DMS153 treated with DMSO at 0.1 percent for 48 hours (cell line): ENCODE results near the gene LRBA.

Source experiments
- DNase-seq: peaks from one replicate; lab custom pipeline; 2025; ENCODE audit not compliant: unreplicated experiment; lab: John Stamatoyannopoulos, UW

The LRBA gene

DNA sequence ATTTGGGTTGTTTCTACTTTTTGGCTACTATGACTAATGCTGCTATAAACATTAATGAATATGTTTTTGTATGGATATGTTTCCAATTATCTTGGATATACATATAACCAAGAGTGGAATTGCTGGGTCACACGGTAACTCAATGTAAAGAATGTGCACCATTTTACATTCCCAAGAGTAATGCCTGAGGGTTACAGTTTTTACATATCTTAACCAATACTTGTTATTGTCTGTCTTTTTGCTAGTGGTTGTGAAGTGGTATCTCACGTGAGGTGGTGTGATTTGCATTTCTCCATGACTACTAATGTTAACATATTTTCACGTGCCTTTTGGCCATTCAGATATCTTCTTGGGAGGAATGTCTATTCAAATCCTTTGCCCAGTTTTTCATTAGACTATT is 633.5 kb downstream of the LRBA start:
- no peak for DNase-seq

DNA sequence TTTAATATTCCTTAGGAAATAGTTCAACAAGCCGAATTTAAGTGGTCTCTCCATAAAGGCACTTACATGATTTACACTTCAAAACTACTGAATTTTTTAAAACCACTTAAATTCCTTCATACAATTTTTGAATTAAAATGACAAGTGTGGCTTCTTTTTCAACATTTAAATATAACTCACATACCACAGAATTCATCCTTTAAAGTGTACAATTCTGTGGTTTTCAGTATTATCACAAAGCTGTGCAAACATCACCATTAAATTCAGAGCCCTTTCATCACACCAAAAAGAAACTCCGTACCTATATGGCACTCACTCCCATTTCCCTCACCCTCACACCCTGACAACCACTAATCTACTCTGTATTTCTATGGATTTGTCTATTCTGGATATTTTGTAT is 634.0 kb downstream of the LRBA start:
- DNase-seq, result no peak

DNA sequence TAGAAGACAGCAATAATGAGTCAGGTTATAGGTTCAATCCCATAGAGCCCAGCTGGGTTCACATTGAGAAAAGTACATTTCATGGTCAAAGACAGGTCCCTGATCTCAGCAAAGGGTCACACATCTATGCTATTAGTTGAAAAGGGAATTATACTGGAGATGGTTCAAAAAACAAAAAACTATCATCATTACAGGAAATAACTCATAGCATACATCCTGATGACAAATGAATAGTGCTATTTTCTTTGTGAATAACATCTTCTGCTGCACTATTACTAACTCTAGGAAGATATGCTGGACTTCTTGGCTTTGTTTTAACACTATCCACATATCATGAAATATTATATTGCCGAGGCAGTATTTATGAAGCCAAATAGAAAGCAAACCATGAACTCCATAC is 635.6 kb downstream of the LRBA start:
- DNase-seq, result no peak

DNA sequence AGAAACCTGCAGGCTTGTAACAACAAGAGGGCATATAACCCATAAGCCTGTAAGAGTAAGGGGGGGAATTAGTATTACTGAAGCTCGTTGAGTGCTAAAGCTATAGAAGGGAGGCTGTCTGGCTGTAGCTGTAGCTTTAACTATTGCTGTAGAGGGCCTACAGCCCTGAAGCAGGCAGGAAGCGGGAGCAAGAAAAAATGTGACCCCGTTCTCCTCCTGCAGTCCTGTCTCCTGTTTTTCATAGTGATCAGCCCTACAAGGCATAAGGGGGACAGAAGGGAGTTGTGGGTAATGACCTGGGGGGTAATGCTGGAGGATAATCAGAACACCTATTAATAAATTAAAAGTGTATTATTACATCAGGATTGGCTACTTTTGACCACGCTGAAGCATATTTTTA is 640.1 kb downstream of the LRBA start:
- no peak for DNase-seq

DNA sequence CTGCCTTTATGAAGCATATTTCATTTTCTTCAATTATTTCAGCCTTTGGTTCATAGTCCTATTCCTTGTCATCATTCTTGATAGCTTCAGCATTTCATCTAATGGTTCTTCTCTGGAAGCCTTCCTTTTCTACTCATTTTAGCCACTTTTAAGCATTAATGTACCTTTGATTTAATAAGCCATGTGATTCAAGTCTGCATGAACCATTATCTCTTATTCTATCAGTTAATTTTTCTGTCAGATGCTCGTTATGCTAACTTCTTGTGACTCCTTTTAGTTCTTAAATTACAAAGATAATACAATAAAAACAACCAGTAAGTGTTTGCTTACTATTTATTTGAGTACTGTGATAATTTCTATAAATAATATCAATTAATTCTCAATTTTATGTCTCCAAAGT is 643.2 kb downstream of the LRBA start:
- no peak for DNase-seq

DNA sequence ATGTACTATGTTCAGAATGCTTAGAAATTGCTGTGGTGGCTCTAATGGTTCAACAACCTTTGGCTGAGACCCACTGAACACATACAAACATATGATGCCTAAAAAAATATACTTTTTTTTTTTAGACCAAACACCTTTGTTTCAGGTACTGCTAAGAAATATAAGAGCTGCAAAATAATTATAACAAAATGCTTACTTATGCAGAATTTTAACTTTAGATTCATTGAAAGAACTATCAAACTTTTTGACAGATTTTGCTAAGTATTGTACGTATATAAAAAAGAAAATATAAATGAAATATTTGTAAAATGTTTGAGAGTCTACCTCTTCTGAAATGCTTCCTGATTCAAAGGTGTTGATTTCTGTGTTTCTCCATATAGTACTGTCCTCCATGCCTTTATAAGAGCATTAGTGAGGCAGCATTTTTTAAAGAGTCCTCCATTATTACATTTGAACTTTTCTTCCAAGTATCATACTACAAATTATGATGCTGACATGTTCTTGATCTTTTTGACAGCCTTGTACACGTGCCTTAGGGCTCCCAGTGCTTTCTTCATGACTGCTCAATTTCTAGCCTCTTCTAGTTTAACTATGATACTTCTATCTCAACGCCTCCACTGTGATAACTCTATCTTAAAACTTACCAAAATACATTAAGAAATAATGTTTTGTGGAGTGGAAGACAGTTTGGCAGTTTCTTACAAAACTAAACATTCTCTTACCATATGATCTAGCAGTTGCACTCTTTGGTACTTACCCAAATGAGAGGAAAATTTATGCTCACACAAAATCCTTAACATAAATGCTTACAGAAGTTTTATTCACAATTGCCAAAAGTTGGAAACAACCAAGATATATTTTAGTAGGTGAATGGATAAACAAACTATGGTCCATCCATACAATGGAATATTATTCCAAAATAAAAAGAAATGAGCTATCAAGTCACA is 645.4 kb downstream of the LRBA start:
- DNase-seq, result no peak

DNA sequence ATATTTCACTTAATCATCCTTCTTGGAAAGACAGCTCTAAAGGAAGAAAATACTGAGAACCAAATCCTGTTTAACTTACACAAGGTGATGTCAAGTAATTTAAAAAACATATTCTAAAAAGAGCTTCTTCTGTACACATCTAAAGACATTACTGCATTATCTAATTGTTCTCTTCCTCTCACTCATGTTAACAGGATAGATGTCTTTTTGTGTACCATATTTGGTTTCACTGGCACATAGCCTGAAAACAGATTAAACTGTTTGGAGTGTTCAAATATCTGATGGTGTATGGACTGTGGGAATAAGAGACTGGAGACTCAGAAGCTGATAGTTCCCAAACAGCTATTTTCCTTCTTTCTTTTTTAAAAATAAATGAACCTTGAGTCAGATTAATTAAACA is 646.4 kb downstream of the LRBA start:
- peak; percentile 56 for DNase-seq

DNA sequence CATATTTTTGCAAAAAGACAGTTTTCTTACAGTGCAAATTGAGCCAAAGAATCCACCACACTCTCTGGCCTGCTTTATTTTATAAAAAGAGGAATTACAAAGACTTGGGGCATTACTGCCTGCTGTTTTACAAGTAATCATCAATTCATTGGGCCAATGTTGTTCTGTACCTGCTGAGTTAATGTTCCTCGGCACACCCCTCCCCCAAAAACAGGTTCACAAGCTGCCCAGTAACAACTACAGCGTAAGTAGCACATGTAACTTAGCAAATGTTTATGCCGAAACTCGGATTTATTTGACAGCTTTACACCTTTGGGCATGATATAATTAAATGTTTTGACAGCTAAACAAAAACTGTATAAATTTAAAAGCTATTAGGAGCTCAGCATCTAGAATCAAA is 647.8 kb downstream of the LRBA start:
- DNase-seq, result no peak

DNA sequence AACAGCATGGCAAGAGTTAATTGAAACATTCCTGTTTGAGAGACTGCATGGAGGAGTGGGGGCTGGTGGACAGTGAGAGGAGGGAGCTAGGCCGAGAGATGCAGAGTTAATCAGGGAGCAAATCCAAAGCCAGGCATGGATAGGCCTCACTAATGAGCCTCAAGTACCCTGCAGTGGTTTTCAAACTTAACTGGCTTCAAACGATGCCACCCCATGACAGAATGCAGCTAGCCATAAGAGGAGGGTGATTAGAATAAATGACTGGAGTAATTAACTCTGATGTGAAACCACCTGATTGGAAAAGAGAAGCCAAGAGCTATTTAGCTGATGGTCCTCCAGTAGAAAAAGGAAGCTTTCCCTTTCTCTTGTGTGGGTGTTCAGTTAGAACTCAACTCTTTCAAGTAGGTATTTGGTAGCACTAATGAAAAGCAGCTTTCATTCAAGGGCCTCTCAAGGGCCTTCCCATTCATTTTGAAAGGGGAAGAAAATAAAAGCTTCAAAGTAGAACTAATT is 648.5 kb downstream of the LRBA start:
- DNase-seq, result peak; percentile 80

DNA sequence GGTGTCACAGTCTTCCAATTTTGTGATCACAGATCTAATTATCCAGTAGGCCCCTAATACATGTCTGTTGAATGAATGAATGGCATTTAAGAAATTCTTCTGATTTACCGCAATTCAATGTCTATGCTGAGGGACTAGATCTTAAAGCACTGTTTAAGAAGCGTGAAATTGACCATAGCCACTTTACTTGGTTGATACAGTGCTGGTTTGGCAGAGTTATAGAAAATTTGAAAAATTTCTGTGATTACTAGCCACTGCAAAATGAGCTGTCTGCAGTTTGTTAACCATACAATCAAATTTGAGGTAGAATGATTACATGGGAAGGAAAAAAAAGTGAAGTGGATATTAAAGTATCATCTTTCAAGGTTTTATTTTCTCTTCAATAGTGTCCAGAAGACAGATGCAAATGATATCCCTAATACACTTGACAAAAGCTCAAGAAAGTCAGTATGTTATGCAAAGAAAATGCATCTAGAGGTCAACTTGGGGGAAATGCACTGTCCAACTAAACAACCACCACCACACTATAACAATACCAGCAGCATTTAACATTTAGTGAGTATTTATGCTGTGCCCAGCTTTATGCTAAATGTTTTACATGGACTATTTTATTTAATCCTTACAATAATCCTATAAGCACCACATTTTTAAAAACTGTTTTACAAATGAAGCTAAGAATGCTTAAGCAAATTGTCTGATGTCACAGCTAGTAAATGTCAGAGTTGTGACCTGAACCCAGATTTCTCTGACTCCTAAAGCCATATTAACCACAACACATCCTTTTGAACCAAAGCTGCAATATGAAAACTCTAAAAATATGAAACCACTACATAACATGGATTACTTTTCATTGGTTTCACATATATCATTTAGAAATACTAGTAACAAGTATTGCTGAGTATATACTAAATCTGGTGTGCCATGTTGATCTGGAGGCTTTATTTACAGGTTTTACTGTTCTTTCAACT is 651.1 kb downstream of the LRBA start:
- no peak for DNase-seq

DNA sequence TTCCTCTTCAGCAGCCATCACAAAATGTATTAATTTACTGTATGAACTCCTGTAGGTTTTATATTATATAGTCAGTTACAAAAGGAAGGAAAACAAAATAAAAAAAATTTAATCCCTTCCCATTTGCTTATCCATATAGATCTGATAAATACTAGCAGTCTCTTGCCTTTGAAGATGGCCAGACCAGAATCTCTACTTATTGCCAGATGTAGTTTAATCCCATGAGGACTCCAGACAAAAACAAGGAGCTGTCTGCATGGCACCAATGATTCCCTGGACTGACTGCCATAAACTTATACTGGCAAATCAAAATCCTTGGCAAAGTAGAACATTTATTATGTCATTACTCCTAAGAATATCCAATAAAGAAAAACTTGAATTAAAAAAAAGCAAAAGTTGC is 656.4 kb downstream of the LRBA start:
- no peak for DNase-seq

DNA sequence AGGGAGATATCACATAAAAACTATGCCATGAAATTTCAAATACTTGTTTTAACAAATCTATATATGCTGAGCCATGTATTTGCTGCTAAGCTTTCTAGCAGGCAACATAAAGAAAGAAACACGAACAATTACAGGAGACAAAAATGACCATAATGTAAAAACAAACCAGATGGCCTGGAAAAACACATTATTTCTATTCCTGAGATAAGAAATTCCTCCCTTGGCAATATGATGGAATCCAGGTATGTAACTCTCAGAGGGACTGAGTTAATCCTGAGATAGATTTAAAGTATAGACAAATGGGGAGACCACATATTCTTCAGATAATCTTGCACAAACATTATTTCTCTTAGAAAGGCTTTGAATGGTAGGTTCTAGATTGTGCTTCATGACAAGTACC is 657.3 kb downstream of the LRBA start:
- DNase-seq, result no peak

DNA sequence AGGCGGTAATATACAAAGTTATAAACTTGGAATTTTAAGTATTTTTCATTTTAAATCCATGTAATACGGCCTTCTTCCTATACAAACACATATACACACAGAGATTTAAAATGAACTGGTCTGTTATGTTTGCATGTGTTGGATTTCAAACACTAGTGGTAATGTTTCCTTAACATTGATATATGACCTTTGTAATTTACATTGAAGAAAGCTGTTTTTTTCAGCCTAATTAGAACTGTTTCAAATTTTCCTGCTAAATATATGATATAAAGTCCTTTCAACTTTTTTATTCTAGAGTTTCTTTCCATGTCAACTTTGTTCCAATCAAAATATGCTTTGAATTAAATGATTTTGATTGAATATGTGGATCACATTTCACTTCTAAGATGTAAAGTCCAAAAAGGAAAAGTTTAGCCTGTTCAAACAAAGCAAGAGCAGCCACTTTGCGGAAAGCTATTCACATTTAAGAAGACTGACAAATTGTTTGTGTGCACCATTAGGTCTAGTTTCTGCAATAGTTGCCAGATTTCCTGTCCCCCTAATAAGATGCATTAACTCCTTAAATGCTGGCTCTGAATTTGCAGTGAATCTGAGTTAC is 659.1 kb downstream of the LRBA start:
- DNase-seq, result no peak

DNA sequence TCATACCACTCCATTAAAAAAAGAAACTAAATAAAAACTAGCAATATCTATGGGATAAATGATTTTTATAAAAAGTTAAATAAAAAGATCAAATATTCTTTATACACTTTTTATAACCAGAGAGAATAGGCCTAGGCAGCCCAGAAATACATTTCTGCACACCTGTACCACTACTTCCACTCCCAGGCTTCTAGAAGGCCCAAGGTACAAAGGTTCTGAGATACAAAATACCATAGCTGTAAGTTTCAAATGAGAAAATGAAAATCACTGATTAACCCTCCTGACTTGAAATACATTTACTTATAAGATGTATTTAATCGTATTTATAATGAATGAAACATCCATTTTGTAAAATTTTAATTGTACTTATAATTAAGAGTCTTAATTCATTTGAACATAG is 659.7 kb downstream of the LRBA start:
- DNase-seq, result no peak

DNA sequence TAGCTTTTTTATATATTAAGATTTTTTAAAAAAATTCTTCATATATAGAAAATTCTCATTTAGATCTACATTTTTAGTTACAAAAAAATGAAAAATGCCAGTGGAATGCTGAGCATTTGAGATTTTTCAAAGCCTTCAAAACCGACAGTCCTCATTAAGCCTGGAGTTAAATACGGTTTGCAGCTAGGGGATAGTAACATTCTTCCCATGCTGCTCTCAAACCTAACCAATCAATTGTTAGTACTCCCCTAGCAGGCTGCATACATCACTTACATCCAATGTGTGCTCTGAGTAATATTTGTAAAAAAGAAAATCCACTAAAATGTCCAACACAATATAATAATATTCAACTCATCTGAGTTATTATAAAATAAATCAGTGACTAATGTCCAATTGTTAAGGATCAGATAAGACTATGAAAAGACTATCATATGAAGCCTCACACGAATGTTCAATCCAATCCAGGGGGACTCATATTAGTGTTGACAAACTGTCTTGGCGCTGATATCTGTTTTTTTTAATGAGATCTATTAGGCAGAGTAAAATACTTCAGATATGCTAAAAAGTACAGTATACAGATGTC is 660.8 kb downstream of the LRBA start:
- DNase-seq, result no peak

DNA sequence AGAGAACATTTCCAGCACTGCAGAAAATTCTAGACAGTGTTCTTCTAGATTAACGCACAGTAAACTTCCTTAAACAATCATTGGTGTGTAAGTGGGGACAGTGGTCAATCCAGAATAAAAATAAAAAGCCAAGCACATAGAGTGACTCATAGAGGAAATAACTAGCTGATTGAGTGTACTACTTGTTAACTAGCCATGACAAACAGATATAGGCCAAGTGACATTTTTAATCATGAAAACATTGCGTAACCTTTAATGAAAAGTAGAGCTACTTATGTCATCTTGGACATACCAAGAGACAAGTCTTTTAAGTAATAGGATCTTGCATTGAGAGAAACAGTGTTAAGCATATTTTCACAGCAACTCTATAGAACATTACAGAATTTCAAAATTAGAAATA is 667.0 kb downstream of the LRBA start:
- DNase-seq, result no peak

DNA sequence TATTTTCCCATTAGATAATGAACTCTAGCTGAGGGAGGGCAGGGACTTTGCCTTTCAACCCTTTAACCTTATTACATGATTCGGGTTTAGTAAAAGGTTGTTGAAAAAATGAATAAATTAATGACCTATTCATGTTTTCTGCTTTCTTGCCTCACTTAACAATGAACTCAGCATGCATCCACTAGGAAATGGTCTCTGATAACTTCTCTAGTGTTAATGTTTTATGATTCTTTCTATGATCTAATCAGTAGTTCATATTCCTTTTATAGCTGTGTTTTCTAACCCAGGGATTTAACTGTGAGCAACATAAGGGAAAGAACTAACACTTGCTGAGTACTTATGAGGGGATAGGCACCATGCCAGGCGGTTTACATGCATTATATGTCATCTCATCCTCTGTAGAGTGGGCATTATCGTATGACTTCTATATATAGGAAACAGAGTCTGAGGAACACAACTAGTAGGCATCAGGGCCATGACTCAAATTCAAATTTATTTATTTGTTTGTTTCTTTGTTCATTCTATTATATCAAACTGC is 669.8 kb downstream of the LRBA start:
- DNase-seq, result no peak

DNA sequence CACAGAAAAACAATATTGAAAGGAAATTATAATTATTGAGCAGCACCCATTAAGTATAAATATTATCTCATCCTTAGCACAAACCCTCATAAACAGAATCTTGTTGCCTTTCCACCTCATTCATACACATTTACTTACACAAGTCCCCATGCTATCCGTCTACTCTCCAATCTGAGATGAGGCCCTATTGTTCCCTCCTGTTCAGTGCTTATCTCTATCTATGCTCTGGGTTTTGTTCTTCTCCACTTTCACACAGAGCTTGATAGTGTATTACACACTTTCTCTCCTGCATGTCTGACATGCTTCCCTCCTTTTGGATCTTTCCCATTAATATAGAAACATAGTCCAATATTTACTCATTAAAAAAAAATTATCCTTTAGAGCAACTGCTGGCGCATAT is 671.3 kb downstream of the LRBA start:
- DNase-seq, result no peak

DNA sequence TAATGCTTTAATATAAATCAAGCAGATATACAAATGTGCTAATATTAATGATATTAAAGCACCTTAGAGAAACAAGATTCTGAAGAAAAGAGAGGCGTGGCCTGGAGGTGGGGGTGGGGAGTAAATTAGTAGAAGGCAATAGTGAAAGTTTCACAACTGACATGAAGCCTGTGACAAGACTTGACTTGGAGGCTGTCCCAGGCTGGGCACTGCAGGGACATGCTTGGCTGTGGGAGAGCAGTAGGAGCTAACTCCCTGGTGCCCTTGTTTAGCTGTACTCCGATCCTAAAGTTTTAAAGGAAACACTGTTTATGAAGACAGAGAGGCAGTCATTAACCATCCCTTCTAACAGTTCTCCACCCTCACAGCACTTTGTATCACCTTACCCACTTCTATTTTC is 672.1 kb downstream of the LRBA start:
- no peak for DNase-seq

DNA sequence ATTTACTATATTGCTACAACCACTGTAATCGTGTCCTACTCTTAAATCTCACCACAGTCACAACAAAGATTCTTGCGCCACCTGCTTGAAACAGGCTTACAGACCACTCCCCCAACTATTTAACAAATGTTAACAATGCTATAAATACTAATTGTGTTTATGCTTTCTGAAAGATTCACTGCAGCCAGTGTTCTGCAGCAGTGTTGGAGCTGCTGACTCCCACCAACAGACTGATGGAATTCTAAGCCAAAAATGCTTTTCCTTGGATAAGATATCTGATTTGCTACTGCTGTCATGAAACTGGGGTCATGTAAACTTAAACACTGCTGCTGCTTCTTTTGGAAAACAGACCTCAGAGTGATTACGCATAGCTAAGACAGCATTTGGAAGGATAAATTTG is 677.4 kb downstream of the LRBA start:
- DNase-seq, result no peak
